Measurements from ENCODE around the gene PLXNC1.
A peak's percentile ranks its signal among the peaks of the same experiment; 100 is the strongest.

Gene PLXNC1

GRCh38 chr12:94147991-94148738, at the start of gene PLXNC1:
Gene PLXNC1 (plus strand): TSS chr12:94148577. CDS start chr12:94148972, 395 bp downstream.
- DNase-seq (ENCODE audit: low spot score) = peak; percentile 43

DNA sequence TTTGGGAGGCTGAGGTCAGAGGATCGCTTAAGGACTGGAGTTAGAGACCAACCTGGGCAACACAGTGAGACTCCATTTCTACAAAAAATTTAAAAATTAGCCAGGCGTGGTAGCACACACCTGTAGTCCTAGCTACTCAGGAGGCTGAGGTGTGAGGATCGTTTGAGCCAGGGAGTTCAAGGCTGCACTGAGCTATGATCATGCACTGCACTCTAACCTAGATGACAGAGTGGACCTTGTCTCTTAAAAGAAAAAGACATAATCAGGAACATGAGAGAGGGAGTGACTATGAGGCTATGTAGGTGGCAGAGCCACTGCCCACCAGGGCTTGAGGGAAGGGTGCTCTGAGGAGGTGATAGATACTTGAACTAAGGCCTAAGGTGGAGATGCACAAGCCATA, 49.2 kb upstream of the PLXNC1 start:
- DNase-seq (ENCODE audit: low spot score) = no peak

GRCh38 chr12:94099632-94100031, 48.7 kb upstream of the PLXNC1 start:
- DNase-seq (ENCODE audit: low spot score) = no peak

DNA sequence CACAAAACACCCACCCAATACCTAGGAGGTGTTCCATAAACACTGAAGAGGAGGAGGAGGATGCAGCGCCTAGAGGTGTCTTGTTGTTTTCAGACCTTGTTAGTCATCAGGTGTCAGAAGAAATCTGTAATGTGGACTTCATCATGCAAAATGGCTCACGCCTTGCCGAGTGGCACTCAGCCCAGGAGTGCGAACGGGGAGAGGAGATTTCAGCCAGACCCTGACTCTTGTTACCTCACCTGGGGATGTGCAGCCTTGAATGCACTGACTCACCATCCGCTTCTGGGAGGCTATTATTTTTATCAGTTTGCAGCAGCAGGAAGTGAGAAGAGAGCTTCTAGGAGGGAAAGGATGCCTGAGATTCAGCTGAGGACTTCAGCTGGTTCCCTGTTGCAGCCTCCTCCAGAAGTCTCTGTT, 48.2 kb upstream of the PLXNC1 start:
- DNase-seq (ENCODE audit: low spot score) = no peak

GRCh38 chr12:94100990-94101737, 47.2 kb upstream of the PLXNC1 start:
- peak; percentile 87 for DNase-seq (ENCODE audit: low spot score)

GRCh38 chr12:94101738-94102660, 46.4 kb upstream of the PLXNC1 start:
- DNase-seq (ENCODE audit: low spot score) = peak; percentile 83

GRCh38 chr12:94103986-94104385, 44.4 kb upstream of the PLXNC1 start:
- DNase-seq (ENCODE audit: low spot score) = peak; percentile 60

- DNase-seq (ENCODE audit: low spot score) = no peak
Measured at GRCh38 chr12:94107910-94108309, 40.5 kb upstream of the PLXNC1 start.

DNA sequence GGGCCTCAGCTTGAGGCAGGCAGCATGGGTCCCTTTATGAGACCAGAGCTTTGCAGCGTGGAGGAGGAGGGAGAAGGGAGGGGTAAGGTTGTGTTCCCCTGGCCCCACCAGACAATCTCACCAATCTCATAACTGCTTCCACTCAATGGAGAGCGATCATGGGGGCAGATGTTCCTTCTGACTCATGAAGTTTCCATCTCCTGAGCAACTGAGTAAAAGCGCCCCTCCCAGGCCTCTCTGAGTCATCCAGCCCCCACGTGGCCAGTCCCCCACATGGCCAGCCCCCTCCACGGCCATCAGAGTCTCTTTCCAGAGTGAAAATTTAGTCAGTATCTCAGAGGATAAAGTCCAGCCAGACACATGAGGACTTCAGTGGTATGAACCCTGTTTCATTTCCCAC, 39.2 kb upstream of the PLXNC1 start:
- DNase-seq (ENCODE audit: low spot score) = peak; percentile 80

DNA sequence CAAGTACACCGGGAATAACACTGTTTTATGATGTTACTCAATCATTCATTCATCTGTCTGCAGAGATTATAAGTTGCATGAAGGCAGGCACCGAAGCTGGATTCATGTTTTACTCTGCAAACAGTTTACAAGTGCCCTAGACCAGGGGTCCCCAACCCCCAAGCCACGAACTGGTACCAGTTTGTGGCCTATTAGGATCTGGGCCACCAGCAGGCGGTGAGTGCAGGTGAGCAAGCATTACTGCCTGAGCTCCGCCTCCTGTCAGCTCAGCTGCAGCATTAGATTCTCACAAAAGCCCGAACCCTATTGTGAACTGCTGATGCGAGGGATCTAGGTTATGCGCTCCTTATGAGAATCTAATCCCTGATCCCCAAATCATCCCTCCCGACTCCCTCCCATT, 38.1 kb upstream of the PLXNC1 start:
- DNase-seq (ENCODE audit: low spot score) = no peak

DNA sequence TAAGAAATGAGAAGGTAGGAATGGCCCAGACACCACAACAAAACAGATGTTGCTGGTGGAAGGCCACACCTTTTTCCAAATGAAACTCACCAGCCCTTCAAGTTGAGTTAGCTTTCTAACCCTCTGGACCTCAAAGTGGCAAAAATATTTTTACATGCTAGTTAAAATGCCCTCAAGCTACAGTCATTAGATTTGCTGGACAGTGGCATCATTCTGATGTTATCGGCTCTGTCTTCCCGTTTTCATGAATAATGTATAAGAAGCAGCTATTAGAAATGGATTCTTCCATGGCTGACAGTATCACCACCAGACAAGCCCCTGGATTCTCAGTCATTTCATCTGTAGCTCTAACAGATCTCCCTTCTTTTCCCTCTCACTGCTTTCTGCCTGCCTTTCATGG, 37.1 kb upstream of the PLXNC1 start:
- DNase-seq (ENCODE audit: low spot score) = no peak

DNA sequence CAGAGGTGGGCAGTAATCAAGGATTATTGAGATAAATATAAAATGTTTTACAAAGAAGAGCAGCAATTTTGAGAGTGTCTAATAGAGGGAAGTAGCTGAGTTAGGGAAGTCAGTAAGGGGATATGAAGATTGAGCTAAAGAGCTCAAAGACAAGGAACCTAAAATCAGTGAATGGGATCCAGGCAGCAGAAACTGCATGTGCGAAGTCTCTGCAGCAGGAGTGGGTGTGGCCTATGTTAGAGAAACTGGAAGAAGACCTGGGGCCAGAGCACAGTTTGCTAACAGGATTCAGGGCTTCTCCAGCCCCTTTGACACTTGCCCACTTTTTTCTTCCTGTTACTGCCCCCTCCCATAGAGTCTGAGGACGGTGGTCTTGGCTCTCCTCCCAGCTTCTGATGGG, 36.3 kb upstream of the PLXNC1 start:
- DNase-seq (ENCODE audit: low spot score) = no peak

DNA sequence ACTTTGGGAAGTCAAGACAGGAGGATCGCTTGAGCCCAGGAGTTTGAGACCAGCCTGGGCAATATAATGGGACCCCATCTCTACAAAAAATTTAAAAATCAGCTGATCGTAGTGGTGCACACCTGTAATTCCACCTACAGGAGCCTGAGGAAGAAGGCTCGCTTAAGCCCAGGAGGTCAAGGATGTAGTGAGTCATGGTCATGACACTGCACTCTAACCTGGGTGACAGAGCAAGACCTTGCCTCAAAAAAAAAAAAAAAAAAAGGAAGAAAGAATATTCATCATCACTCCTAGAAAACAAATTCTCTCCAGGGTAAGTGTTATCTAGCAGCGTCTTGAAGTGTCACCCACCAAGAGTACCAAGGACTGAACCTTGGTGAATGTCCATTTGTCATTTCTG, 34.2 kb upstream of the PLXNC1 start:
- no peak for DNase-seq (ENCODE audit: low spot score)

GRCh38 chr12:94116191-94116590, 32.2 kb upstream of the PLXNC1 start:
- no peak for DNase-seq (ENCODE audit: low spot score)

GRCh38 chr12:94121886-94122285, 26.5 kb upstream of the PLXNC1 start:
- no peak for DNase-seq (ENCODE audit: low spot score)

DNA sequence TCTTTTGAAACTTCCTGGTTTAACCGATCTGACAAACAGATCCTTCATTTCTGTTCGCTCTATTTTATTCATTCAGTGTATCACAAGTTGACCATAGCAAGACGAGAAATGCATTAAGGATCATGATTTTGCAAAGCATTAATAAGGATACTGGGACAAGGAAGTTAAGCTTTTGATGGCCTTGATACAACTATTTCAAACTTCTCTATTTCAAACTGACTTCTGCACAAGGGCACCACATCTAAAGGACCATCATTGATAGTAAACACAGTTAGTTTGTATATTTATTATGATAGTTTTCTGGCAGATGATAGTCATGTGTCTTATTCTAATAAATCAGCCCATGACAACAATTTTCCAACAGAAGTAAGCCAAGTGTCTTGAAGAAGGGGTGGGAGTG, 25.8 kb upstream of the PLXNC1 start:
- no peak for DNase-seq (ENCODE audit: low spot score)

DNA sequence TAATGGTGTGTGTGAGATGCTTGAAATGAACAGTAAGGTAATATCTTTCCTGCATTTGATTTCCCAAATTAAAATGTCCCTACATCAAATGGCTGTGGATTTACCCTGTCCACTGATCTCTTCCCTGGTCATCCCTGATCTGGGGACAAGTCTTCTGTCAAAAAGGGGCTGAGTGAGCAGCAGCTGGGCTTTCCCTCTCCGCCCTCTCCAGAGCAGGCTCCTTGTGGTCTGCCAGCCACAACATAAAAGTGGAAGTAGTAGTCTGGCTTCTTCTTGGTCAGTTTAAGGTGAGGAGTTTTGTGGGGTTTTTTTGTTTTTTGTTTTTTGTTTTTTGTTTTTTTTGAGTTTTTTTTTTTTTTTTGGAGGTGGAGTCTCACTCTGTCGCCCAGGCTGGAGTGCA, 25.2 kb upstream of the PLXNC1 start:
- no peak for DNase-seq (ENCODE audit: low spot score)

DNA sequence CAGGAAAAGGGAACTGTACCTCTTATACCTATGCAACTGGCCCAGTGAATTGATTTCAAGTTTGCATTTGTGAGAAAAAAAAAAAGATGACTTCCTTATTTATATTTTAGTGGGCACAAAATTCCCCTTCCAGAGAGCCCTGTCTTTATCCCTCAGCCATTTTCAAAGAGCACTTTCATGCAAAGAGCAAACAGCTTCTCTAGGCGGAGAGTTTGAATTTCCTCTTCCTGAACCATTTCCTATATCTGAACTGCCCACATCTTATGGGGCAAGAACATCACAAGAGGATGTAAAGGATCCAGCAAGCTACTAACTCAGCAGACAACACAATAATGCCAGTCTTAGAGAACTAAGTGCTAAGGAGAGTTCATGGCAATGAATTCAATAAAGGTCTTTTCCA, 22.3 kb upstream of the PLXNC1 start:
- no peak for DNase-seq (ENCODE audit: low spot score)

GRCh38 chr12:94127239-94128131, 20.9 kb upstream of the PLXNC1 start:
- DNase-seq (ENCODE audit: low spot score) = no peak

DNA sequence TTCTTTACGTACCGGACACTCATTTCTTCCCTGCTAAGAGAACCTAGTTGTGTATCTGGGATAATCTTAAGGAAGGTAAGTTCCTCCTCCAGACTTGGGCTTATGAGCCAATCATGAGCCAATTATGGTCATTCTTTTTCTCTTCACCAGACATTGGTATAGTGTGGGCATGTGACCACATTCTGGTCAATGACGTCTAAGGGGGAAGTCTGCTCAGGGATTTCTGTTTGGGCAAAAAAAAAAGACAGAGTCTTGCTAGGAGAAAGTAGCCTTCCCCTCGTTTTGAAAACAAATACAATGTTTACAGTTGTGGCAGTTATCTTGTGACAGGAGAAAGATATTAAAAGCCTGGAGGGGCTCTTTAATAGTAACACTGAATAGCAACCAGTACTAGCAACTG, 20.1 kb upstream of the PLXNC1 start:
- DNase-seq (ENCODE audit: low spot score) = no peak

Measured in AG20443 (cell line).